A549 treated with AZD9567 at 1 μM for 4 hours (cell line): ENCODE data around the gene TBC1D4. TPM values are rescaled to one million over a fixed set of nuclear protein-coding genes. Genes with fewer than 3 reads are reported as not detected.

Source experiments
- total RNA-seq: library from RNA; stranded (reverse); fragments of 200-300 nt; extraction: Qiagen RNA extraction; gene quantifications from 5 replicates; pipeline ENCODE4 v1.2.3, GENCODE V29; 2022; ENCODE audit not compliant: insufficient read depth

Gene TBC1D4
- total RNA-seq = 13.5 to 22.6 TPM (median 15.4 TPM) in 5 replicates

GRCh38 chr13:75482070-75482819, at the start of gene TBC1D4:
Gene TBC1D4, minus strand, starts transcription at chr13:75482169. Its CDS starts 402 bp downstream, at chr13:75481767.

Other genes starting within 250 kb of the TBC1D4 start
- 138 to 159 TPM (median 157 TPM) in 5 replicates for gene COMMD6, start 55.7 kb upstream of the TBC1D4 start, total RNA-seq
- gene UCHL3, start 67.6 kb upstream of the TBC1D4 start, total RNA-seq = 45.2 to 50.7 TPM (median 49.8 TPM) in 5 replicates
- 30.0 to 39.9 TPM (median 33.2 TPM) in 5 replicates for gene LMO7, start 154.2 kb upstream of the TBC1D4 start, total RNA-seq